GM12878 (cell line): Measurements from ENCODE around the gene CENPO. TPM values are rescaled to one million over a fixed set of nuclear protein-coding genes. Genes with fewer than 3 reads are reported as not detected.

ENCODE experiments used
- ATAC-seq: fragments of 200-7000 bp; cut with Tn5 transposase; 3 replicates; pipeline ENCODE4 v1.9.1; 2020; ENCODE audit warnings: mild to moderate bottlenecking, moderate library complexity
- BruUV-seq: library from RNA; stranded (reverse); fragments of 400-500 nt; replicated peaks from 2 replicates; lab custom pipeline; 2021; lab: Mats Ljungman, UMichigan
- CTCF ChIA-PET: fragments of 300-600 bp; sonication (Branson Sonifier 250); formaldehyde crosslinking; extraction: SDS; loops from one replicate; lab custom pipeline; 2021; ENCODE audit warnings: inconsistent platforms; lab: Yijun Ruan, JAX
- POLR2A ChIA-PET: fragments of 350-600 bp; formaldehyde crosslinking; extraction: SDS; loops from one replicate; lab custom pipeline; 2021; ENCODE audit warnings: inconsistent platforms; lab: Charles Lee
- RAD21 ChIA-PET: fragments of 300-600 bp; sonication (Branson Sonifier 250); formaldehyde crosslinking; loops from one replicate; lab custom pipeline; 2023; ENCODE audit warnings: antibody characterized with exemption; ENCODE audit not compliant: unreplicated experiment; lab: Charles Lee
- SMC1A ChIA-PET: fragments of 300-600 bp; sonication (Branson Sonifier 250); formaldehyde crosslinking; loops from one replicate; lab custom pipeline; 2023; ENCODE audit not compliant: unreplicated experiment, uncharacterized antibody; lab: Charles Lee
- DNase-seq: peaks from one replicate; pipeline ENCODE4 v3.0.0-alpha.2; 2011; ENCODE audit warnings: low read depth, low spot score
- FAIRE-seq: peaks from 3 replicates; lab custom pipeline; 2011; peaks lifted over from hg19 to GRCh38; lab: Jason Lieb, UNC
- H2AFZ ChIP-seq: 2 replicates; pipeline ENCODE4 v1.6.0; 2011; ENCODE audit warnings: low read depth, low read length, control low read depth; ENCODE audit not compliant: control insufficient read depth
- H3K27ac ChIP-seq: 2 replicates; pipeline ENCODE4 v1.5.1; 2011; ENCODE audit warnings: control low read depth; ENCODE audit not compliant: control insufficient read depth, insufficient read depth
- H3K27me3 ChIP-seq, 2 experiments: replicated peaks in 1 of 2; 2 replicates each; pipeline versions ENCODE4 v1.6.0 to v1.6.1; 2011; ENCODE audit warnings: low read length in 1 of 2; ENCODE audit not compliant: control insufficient read depth in 2 of 2, insufficient read depth in 2 of 2
- H3K36me3 ChIP-seq, 2 experiments: 2 replicates each; pipeline ENCODE4 v1.5.1; 2011; ENCODE audit warnings: low read length in 1 of 2; ENCODE audit not compliant: control insufficient read depth in 2 of 2, insufficient read depth in 2 of 2
- H3K4me1 ChIP-seq: 2 replicates; pipeline ENCODE4 v1.6.1; 2011; ENCODE audit warnings: mild to moderate bottlenecking, low read length, moderate library complexity, mixed read lengths; ENCODE audit not compliant: control insufficient read depth, insufficient read depth
- H3K4me2 ChIP-seq: 2 replicates; pipeline ENCODE4 v1.6.0; 2011; ENCODE audit warnings: control low read depth; ENCODE audit not compliant: control insufficient read depth, insufficient read depth
- H3K4me3 ChIP-seq: fragments of 200-600 bp; sonication (generic); 2 replicates; pipeline ENCODE4 v1.5.1; 2016
- H3K79me2 ChIP-seq: 2 replicates; pipeline ENCODE4 v1.6.0; 2011; ENCODE audit warnings: low read length; ENCODE audit not compliant: control insufficient read depth, insufficient read depth
- H3K9ac ChIP-seq: 2 replicates; pipeline ENCODE4 v1.8.0; 2011; ENCODE audit warnings: low read length, control low read depth, mixed read lengths; ENCODE audit not compliant: control insufficient read depth, insufficient read depth
- H3K9me3 ChIP-seq: replicated peaks from 3 replicates; pipeline ENCODE4 v1.5.1; 2011; ENCODE audit warnings: mild to moderate bottlenecking, low read length; ENCODE audit not compliant: control insufficient read depth, insufficient read depth
- H4K20me1 ChIP-seq: 2 replicates; pipeline ENCODE4 v1.6.0; 2011; ENCODE audit not compliant: control insufficient read depth, insufficient read depth
- HDAC2 ChIP-seq: fragments of 200-600 bp; sonication (generic); IDR thresholded peaks from 2 replicates; pipeline ENCODE4 v1.6.1; 2017
- IKZF1 ChIP-seq: fragments of 450-650 bp; conservative IDR thresholded peaks from 2 replicates; pipeline ENCODE4 v1.6.1; 2017; ENCODE audit warnings: antibody characterized with exemption, mild to moderate bottlenecking
- SKIL ChIP-seq: fragments of 450-650 bp; IDR thresholded peaks from 2 replicates; pipeline ENCODE4 v1.6.1; 2017; ENCODE audit warnings: mild to moderate bottlenecking, low read depth, inconsistent platforms; ENCODE audit not compliant: poor library complexity, severe bottlenecking
- SPI1 ChIP-seq: IDR thresholded peaks from 2 replicates; pipeline ENCODE4 v1.6.1; 2011; ENCODE audit warnings: low read depth, mild to moderate bottlenecking, low read length, moderate library complexity, borderline replicate concordance; ENCODE audit not compliant: insufficient read depth
- ZNF592 ChIP-seq: fragments of 450-650 bp; IDR thresholded peaks from 2 replicates; pipeline ENCODE4 v1.6.1; 2017; ENCODE audit warnings: mild to moderate bottlenecking, moderate library complexity
- WGBS: methylation state at CpG from one replicate; pipeline ENCODE4 v1.1.6; 2016; ENCODE audit warnings: low lambda C conversion rate; ENCODE audit not compliant: insufficient replicate concordance, insufficient coverage; ENCODE audit errors: missing lambda C conversion rate; 5-methylcytosine and 5-hydroxymethylcytosine counted together
- in situ Hi-C: fragments of 300-500 bp; cut with MboI; formaldehyde crosslinking; loops from 9 replicates; pipeline ENCODE4 v1.14.3; 2018; ENCODE audit warnings: mixed read lengths
- intact Hi-C: fragments of 100-400 bp; cut with micrococcal nuclease; formaldehyde crosslinking; loops from one replicate; pipeline ENCODE4 v1.14.2; 2022; ENCODE audit not compliant: unreplicated experiment
- polyA plus RNA-seq, 11 experiments: library from polyadenylated mRNA; depleted of rRNA in 4 of 11; unstranded in 6 of 11; stranded (reverse) in 5 of 11; fragments of >200 nt; fragmentation: Nextera tagmentation in 4 of 11; fragmentation: Illumina TruSeq in 1 of 11; extraction: Ambion mirVana in 4 of 11; extraction: Trizol in 1 of 11; gene quantifications; 1 replicate in 1 of 11; 2 replicates in 10 of 11; pipeline versions ENCODE4 v1.2.1 to v1.2.3, GENCODE V29; 2011 to 2016; ENCODE audit warnings: inconsistent platforms in 2 of 11, missing spikeins in 2 of 11, low read depth in 1 of 11
- total RNA-seq, 4 experiments: library from RNA; depleted of rRNA in 3 of 4; stranded (reverse); fragments of >200 nt in 3 of 4; fragmentation: Illumina TruSeq in 1 of 4; extraction: Trizol in 1 of 4; gene quantifications; 2 replicates each; pipeline versions ENCODE4 v1.2.1 to v1.2.3, GENCODE V29; 2013 to 2021

Gene CENPO
- total and polyA plus RNA-seq, 10 of the 15 experiments (the other 5 are each of a cell fraction or from before 2014, with no cell fraction given) = 18.7 to 37.0 (median 31.4) TPM

- SMC1A ChIA-PET = no interaction called here
- 90% methylated on average over 7 of the region's 7 CpGs for WGBS
Measured at GRCh38 chr2:24749069-24749691, 44.0 kb upstream of the CENPO start.

More at GRCh38 chr2:24749069-24749691, 44.0 kb upstream of the CENPO start:
- H3K4me3 ChIP-seq = no peak overlapping the region
- POLR2A ChIA-PET = no interaction called here
- ATAC-seq (no peak), FAIRE-seq (no peak), DNase-seq (no peak)
- intact Hi-C loops = no loop called here
- no TSS peak for BruUV-seq
- in situ Hi-C loops = no loop called here
- TF ChIP-seq SKIL (no peak), IKZF1 (no peak), SPI1 (peak; percentile 12; the same call in 1 of the 2 replicates), ZNF592 (no peak), HDAC2 (no peak)
- no peaks in the 10 kb centered on the region for H3K4me1 ChIP-seq
- no peak overlapping the region for H3K27ac ChIP-seq
- no peaks in the 10 kb centered on the region for H3K79me2 ChIP-seq
- H3K9ac ChIP-seq = no peak overlapping the region
- H2AFZ ChIP-seq = no peak overlapping the region
- H3K9me3 ChIP-seq = no peaks in the 10 kb centered on the region
- H3K36me3 ChIP-seq = peaks cover 0 to 3% of the 10 kb centered on the region in 2 experiments; a peak in 2 of 4 replicates
- H4K20me1 ChIP-seq = no peaks in the 10 kb centered on the region
- CTCF ChIA-PET = no interaction called here
- H3K27me3 ChIP-seq = no peaks in the 10 kb centered on the region
- RAD21 ChIA-PET = no interaction called here
- no peak overlapping the region for H3K4me2 ChIP-seq
